ENCODE data around the gene RFTN1. TPM values are rescaled to one million over a fixed set of nuclear protein-coding genes. Genes with fewer than 3 reads are reported as not detected.

RFTN1 gene
- total RNA-seq, 1 donor from 2014 or later = 84.1 TPM

- peaks cover 4% of the 10 kb centered on the region for H3K9me3 Mint-ChIP-seq (ENCODE audit: unreplicated experiment)
- H3K27me3 Mint-ChIP-seq (ENCODE audit: unreplicated experiment) = no peaks in the 10 kb centered on the region
- peaks cover 29% of the 10 kb centered on the region for H3K36me3 Mint-ChIP-seq (ENCODE audit: unreplicated experiment)
- DNase-seq (ENCODE audit: extremely low spot score, unreplicated experiment) = no peak
- H3K4me3 Mint-ChIP-seq (ENCODE audit: unreplicated experiment) = no peak overlapping the region
- TF ChIP-seq CTCF (IDR thresholded peaks at IDR 0.05) = no peak
- H3K27ac Mint-ChIP-seq (ENCODE audit: unreplicated experiment) = no peak overlapping the region
- H3K4me1 Mint-ChIP-seq (ENCODE audit: unreplicated experiment) = no peaks in the 10 kb centered on the region
Observed at GRCh38 chr3:16326724-16327349, 186.7 kb downstream of the RFTN1 start.

GRCh38 chr3:16325850-16326249 is 187.6 kb downstream of the RFTN1 start:
- DNase-seq (ENCODE audit: extremely low spot score, unreplicated experiment) = no peak
- Mint-ChIP-seq H3K4me1 (ENCODE audit: unreplicated experiment) (no peaks in the 10 kb centered on the region), H3K27me3 (ENCODE audit: unreplicated experiment) (no peaks in the 10 kb centered on the region), H3K9me3 (ENCODE audit: unreplicated experiment) (no peaks in the 10 kb centered on the region), H3K27ac (ENCODE audit: unreplicated experiment) (no peak overlapping the region), H3K4me3 (ENCODE audit: unreplicated experiment) (no peak overlapping the region), H3K36me3 (ENCODE audit: unreplicated experiment) (peaks cover 30% of the 10 kb centered on the region)
- no peak for TF ChIP-seq CTCF (IDR thresholded peaks at IDR 0.05)

GRCh38 chr3:16323737-16324136 is 189.8 kb downstream of the RFTN1 start:
- H3K36me3 Mint-ChIP-seq (ENCODE audit: unreplicated experiment) = peaks cover 42% of the 10 kb centered on the region

GRCh38 chr3:16322189-16322588 is 191.3 kb downstream of the RFTN1 start:
- Mint-ChIP-seq H3K27me3 (ENCODE audit: unreplicated experiment) (no peaks in the 10 kb centered on the region), H3K27ac (ENCODE audit: unreplicated experiment) (no peak overlapping the region), H3K36me3 (ENCODE audit: unreplicated experiment) (peaks cover 46% of the 10 kb centered on the region), H3K9me3 (ENCODE audit: unreplicated experiment) (no peaks in the 10 kb centered on the region), H3K4me1 (ENCODE audit: unreplicated experiment) (no peaks in the 10 kb centered on the region), H3K4me3 (ENCODE audit: unreplicated experiment) (no peak overlapping the region)
- no peak for DNase-seq (ENCODE audit: extremely low spot score, unreplicated experiment)
- TF ChIP-seq CTCF (IDR thresholded peaks at IDR 0.05) = no peak

More at GRCh38 chr3:16323737-16324136, 189.8 kb downstream of the RFTN1 start:
- no peak for TF ChIP-seq CTCF (IDR thresholded peaks at IDR 0.05)
- H3K4me3 Mint-ChIP-seq (ENCODE audit: unreplicated experiment) = no peak overlapping the region
- DNase-seq (ENCODE audit: extremely low spot score, unreplicated experiment) = no peak
- no peaks in the 10 kb centered on the region for H3K27me3 Mint-ChIP-seq (ENCODE audit: unreplicated experiment)
- H3K27ac Mint-ChIP-seq (ENCODE audit: unreplicated experiment) = no peak overlapping the region
- no peaks in the 10 kb centered on the region for H3K9me3 Mint-ChIP-seq (ENCODE audit: unreplicated experiment)
- H3K4me1 Mint-ChIP-seq (ENCODE audit: unreplicated experiment) = no peaks in the 10 kb centered on the region

GRCh38 chr3:16320711-16321110 is 192.8 kb downstream of the RFTN1 start:
- TF ChIP-seq CTCF (IDR thresholded peaks at IDR 0.05) = no peak
- peaks cover 54% of the 10 kb centered on the region for H3K36me3 Mint-ChIP-seq (ENCODE audit: unreplicated experiment)

More at GRCh38 chr3:16320711-16321110, 192.8 kb downstream of the RFTN1 start:
- no peak for DNase-seq (ENCODE audit: extremely low spot score, unreplicated experiment)
- Mint-ChIP-seq H3K4me3 (ENCODE audit: unreplicated experiment) (no peak overlapping the region), H3K9me3 (ENCODE audit: unreplicated experiment) (no peaks in the 10 kb centered on the region), H3K27ac (ENCODE audit: unreplicated experiment) (no peak overlapping the region), H3K4me1 (ENCODE audit: unreplicated experiment) (no peaks in the 10 kb centered on the region), H3K27me3 (ENCODE audit: unreplicated experiment) (no peaks in the 10 kb centered on the region)

Data from osteocyte (in vitro differentiated cells).